ENCODE measurements around the gene NCOA5.

The NCOA5 gene

GRCh38 chr20:46034039-46034438, 55.7 kb downstream of the NCOA5 start:
- no peak for DNase-seq

- no peak for DNase-seq
Observed at GRCh38 chr20:46031701-46032254, 58.0 kb downstream of the NCOA5 start.

- no peak for DNase-seq
Observed at GRCh38 chr20:46031014-46031569, 58.7 kb downstream of the NCOA5 start.

GRCh38 chr20:46030284-46031013, 59.3 kb downstream of the NCOA5 start:
- DNase-seq, result no peak

GRCh38 chr20:46028772-46029371, 60.9 kb downstream of the NCOA5 start, which contains the start of gene SLC12A5:
SLC12A5 (plus strand) TSS chr20:46029215; CDS start chr20:46029345, 130 bp downstream.
- no peak for DNase-seq

- DNase-seq, result no peak
Observed at GRCh38 chr20:46028110-46028509, 61.7 kb downstream of the NCOA5 start.

GRCh38 chr20:46027245-46027853, 62.4 kb downstream of the NCOA5 start:
- peak; percentile 21 for DNase-seq

GRCh38 chr20:46025376-46025783, 64.4 kb downstream of the NCOA5 start:
- DNase-seq, result no peak

GRCh38 chr20:46023999-46024398, 65.8 kb downstream of the NCOA5 start:
- no peak for DNase-seq

GRCh38 chr20:46023148-46023484, 66.6 kb downstream of the NCOA5 start:
- no peak for DNase-seq

- peak; percentile 76 for DNase-seq
Observed at GRCh38 chr20:46022411-46023147, 67.2 kb downstream of the NCOA5 start.

- peak; percentile 43 for DNase-seq
Observed at GRCh38 chr20:46021361-46022359, 68.1 kb downstream of the NCOA5 start.

- DNase-seq, result no peak
Observed at GRCh38 chr20:46020555-46020954, 69.2 kb downstream of the NCOA5 start.

GRCh38 chr20:46018611-46019010, 71.2 kb downstream of the NCOA5 start:
- no peak for DNase-seq

- no peak for DNase-seq
Observed at GRCh38 chr20:46018112-46018511, 71.7 kb downstream of the NCOA5 start.

- DNase-seq, result no peak
Observed at GRCh38 chr20:46017272-46017671, 72.5 kb downstream of the NCOA5 start.

GRCh38 chr20:46014517-46015396, 75.0 kb downstream of the NCOA5 start:
- DNase-seq, result no peak

GRCh38 chr20:46013829-46014516, 75.8 kb downstream of the NCOA5 start:
- DNase-seq, result peak; percentile 73

GRCh38 chr20:46013322-46013828, 76.4 kb downstream of the NCOA5 start:
- DNase-seq, result no peak

- DNase-seq, result no peak
Observed at GRCh38 chr20:46012921-46013320, 76.8 kb downstream of the NCOA5 start.
